Esophagus muscularis mucosa (tissue), 2 donors: ENCODE results near the gene ECI2.

Experiments
- POLR2A ChIP-seq: fragments of 450-650 bp; IDR thresholded peaks from one replicate; pipeline ENCODE4 v1.6.1; 2017; ENCODE audit warnings: antibody characterized with exemption, moderate library complexity, mild to moderate bottlenecking, low read depth
- POLR2AphosphoS5 ChIP-seq, 2 donors: sonication (generic); formaldehyde crosslinking; IDR thresholded peaks; one replicate each; pipeline ENCODE4 v1.6.1; 2017; ENCODE audit warnings: antibody characterized with exemption in 2 of 2

DNA sequence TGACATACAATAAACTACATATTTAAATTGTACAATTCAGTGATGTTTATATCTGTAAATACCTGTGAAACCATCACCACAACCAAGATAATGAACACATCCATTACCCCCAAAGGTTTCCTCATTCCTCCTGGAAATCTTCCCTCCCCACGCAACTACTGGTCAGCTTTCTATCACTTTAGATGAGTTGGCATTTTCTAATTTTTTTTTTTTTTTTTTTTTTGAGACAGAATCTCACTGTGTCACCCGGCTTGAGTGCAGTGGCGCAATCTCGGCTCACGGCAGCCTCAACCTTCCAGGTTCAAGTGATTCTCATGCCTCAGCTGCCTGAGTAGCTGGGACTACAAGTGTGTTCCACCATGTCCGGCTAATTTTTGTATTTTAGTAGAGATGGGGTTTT is 31.7 kb upstream of the ECI2 start:
- TF ChIP-seq POLR2AphosphoS5 (IDR thresholded peaks at IDR 0.05): no peak
- TF ChIP-seq POLR2A: no peak
